NCI-H2227 (cell line): ENCODE measurements around the gene SEC22C.

Experiments
- DNase-seq: peaks from one replicate; lab custom pipeline; 2025; ENCODE audit not compliant: unreplicated experiment; lab: John Stamatoyannopoulos, UW

SEC22C gene

DNA sequence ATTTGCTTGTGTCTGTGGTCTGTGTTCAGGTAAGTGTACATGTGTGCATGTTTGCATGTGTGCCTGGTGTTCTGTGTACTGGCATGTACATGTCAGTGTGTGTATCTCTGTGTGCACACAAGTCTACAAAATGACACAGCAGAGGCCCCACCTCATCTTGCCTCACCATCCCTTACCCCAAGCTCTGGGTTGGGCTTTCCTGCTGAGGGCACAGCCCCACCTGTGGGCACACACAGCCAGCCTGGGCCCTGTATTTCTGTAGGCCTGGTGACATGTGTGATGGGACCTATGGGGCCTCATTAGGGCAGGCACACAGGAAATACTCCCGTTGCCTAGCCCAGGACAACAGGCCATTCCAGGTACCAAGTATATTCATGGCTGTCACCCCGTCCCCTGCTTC, 65.8 kb downstream of the SEC22C start:
- DNase-seq, result no peak

DNA sequence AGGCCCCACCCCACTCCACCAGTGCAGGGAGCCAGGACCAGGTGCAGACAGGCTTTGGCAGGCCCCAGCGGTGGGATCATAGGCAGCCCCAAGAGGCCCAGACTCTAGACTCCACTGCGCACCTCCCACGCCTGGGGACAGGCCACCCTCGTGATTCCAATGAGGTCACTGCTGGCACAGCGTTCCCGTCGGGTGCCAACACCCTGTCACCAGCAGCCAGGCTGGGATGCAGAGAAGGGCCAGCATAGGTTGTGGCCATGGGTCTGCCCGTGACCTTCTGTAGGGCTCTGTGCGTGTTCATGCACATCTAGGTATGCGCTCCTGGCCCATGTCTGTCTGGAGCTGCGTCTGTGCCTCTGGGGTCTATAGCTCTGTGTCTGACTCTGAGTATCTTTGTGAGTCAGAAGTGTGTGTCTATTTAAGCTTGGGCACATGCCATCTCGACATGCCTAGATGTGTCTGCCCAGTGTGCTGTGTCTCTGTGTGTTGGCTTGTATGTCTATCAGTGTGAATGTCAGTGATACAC, 66.3 kb downstream of the SEC22C start:
- no peak for DNase-seq

GRCh38 chr3:42514876-42515275, 66.9 kb downstream of the SEC22C start:
- DNase-seq, result no peak

DNA sequence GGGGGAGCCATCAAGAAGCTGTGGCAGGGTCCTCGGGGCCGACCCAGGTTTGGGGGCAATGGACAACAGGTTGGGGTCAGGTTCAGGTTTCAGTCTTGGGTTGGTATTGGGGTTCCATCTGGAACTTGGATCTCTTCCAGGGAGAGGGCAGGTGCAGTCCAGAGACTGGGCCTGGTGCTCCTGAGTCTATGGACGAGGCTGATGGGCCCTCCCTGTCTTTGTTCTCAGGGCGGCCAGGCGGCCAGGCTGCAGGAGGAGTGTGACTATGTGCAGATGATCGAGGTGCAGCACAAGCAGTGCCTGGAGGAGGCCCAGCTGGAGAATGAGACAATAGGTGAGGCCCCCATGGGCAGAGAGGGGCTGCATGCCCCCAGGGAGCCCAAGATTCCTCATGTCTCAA, 68.2 kb downstream of the SEC22C start:
- no peak for DNase-seq

DNA sequence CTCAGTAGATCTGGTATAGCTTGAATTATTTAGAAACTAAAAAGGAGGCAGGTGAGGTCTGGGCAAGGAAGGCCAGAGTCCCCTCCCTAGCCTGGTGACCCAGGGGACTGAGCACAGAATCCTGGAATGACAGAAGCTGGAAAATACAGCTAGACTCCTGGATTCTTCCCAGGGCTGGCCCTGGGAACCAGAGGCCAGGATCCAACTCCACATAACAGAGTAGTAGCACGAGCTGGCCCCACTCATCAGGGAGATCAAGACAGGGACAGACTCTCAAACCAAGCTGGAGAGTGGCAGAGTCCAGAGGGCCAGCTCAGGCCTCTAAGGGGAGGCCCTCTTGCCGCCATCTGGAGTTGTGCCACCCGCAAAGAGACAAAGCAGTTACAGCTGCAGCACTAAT, 68.6 kb downstream of the SEC22C start:
- no peak for DNase-seq

DNA sequence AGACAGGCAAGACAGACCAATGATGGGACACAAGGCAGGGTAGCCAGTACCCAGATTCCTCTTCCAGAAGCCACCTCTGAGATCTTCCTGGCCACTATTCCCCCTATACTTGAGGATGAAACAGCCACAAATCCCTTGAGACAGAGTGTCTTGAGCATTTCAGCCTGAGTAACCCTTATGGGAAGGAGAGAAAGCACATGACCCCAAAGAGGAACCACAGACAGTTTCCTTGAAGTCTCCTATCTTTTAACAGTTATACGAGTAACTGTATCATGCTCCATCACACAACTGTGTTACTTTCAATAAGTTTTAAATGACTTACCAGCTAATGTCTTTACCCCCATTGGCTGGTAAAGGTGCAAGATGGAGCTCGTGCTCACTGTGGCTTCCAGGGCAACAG, 70.0 kb downstream of the SEC22C start:
- no peak for DNase-seq

GRCh38 chr3:42511201-42511600, 70.6 kb downstream of the SEC22C start:
- DNase-seq, result no peak

DNA sequence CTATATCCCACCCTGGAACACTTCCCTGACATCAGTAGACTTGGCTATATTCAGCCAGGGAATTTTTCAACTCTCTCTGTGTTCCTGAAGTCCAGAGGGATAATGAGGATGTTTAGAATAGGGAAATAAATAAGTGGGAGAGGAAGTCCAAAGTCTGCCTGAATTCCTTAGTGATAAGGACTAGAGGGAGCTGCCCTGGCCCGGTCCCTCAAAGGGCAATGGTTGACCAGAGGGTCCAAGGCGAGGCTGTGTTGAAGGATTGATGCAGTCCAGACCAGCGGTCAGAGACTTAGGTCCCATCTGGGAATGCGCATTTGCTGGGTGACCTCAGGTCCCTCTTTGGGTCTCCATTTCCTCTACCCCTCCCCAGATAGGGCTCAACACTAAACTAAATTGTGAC, 71.4 kb downstream of the SEC22C start:
- DNase-seq, result no peak

- DNase-seq, result no peak
These were observed 72.7 kb downstream of the SEC22C start for GRCh38 chr3:42509111-42509510.

DNA sequence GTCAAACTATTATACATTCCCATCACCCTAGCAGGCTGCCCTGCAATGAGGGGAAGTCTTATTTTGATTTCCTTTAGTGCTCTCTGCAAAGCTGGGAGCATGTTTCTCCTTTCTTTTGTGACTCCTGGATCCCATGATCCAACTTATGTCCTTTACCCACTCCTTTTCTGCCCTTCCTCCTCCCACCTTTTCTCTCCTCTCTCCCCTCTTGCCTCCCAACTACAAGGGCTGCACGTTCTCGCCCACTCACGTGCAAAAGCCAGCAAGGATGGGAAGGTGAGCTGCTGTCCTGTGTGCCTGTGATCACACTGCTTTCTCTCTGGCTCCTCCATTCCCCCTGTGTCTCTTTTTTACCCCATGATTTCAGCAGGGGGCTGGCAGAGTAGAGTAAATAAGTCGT, 73.2 kb downstream of the SEC22C start:
- no peak for DNase-seq

GRCh38 chr3:42507761-42508335, 73.9 kb downstream of the SEC22C start:
- no peak for DNase-seq

DNA sequence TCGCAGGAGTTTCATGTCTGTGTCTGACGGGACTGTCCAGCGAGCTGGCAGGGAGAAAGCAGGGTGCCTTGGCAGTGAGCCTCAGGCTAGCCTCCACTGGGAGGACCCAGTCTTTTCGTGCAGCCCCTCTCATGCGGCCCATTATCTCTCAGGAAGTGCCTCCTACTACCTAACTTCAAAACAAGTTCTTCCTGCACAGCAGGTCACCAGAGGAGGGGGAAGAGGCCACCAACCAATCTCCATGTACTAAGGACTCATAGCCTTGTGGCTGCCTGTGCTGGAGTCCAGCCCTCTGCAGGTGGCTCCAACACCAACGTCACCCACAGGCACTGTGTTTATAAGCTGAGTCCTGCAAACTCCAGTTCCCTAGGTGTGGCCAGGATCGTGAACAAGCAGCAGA, 74.5 kb downstream of the SEC22C start:
- DNase-seq, result no peak

DNA sequence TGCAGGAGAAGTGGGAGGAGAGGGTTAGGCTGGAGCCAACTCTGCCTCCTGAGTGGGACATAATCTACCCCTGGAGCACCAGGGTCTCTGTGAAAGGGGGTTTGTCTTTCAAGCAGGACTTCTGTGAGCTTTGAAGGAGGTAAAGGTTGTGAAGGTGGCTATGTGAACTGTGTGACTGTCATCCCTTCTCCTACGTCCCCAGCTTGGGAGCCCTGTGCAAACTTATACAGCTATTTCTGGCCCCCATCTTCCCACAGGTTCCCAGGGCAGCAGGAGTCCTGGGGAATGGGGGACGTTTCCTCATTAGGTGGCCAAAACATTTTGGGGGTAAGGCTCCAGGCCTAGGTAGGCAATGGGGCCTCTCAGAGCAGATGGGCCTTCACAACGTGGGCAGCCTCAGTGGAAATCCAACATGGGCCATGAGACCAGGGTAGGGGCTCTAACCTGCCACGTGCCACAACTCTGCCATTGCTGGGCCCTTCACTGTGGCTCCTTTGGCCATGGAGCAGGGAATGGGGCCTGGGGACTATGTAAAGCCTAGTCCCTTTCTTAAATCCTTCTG, 75.8 kb downstream of the SEC22C start:
- no peak for DNase-seq

GRCh38 chr3:42505128-42505848, 76.5 kb downstream of the SEC22C start:
- no peak for DNase-seq

DNA sequence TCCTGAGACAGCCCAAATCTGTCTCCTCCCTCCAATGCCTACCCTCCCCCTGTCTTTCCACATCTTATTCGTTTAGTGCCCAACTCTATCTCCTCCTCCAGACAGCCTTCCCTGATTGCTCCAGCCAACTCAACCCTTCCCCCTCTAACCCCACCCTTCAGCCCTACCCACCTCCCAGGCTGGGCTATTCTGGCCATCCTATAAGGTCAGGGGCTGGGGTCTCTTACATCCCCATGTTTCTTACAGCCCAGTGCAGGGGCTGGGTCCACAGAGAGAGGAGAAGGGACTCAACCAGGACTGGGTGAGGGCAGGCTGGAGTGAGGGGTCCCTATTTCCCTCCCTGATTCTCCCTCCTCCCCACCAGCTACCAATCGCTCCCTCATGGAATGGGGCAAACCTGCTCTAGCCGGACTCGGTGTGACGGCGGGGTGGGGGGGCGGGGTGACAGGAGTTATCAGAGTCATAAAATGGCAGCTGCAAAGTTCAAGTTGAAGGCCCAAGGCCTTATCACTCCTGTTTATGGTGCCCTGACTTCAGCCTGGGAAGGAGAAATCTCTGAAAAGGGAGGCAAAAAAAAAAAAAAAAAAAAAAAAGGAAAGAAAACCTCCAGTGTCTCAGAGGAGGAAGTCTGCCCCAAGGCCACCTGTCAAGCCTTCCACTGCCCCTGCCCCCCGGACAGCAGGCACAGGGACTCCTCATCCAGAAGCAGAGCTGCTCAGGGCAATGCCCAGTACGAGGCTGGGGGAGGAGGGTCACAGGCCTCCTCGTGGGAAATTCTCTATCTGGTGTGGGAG, 77.2 kb downstream of the SEC22C start:
- DNase-seq, result no peak

GRCh38 chr3:42503957-42504333, 77.8 kb downstream of the SEC22C start:
- no peak for DNase-seq

- DNase-seq, result no peak
These were observed 78.4 kb downstream of the SEC22C start for GRCh38 chr3:42503251-42503924.

- DNase-seq, result peak; percentile 76
These were observed 79.1 kb downstream of the SEC22C start, which contains the start of gene VIPR1 for GRCh38 chr3:42502429-42503250. Gene VIPR1 (plus strand): TSS chr3:42502643. CDS start chr3:42502736, 93 bp downstream.

- DNase-seq, result peak; percentile 36
These were observed 79.9 kb downstream of the SEC22C start for GRCh38 chr3:42501681-42502428.

GRCh38 chr3:42501321-42501680, 80.5 kb downstream of the SEC22C start:
- DNase-seq, result peak; percentile 4
